Neural cell (in vitro differentiated cells): Measurements from ENCODE around the gene LTB4R2. TPM values are rescaled to one million over a fixed set of nuclear protein-coding genes. Genes with fewer than 3 reads are reported as not detected.

Experiments used
- H2AFZ ChIP-seq: fragments of 200-600, 300-800 bp; sonication (generic), shearing (Covaris generic); 2 replicates; pipeline ENCODE4 v1.6.0; 2014; ENCODE audit warnings: low read depth, mild to moderate bottlenecking, antibody characterized with exemption, low read length, moderate library complexity
- H3F3A ChIP-seq: fragments of 200-600 bp; shearing (Covaris generic); 2 replicates; pipeline ENCODE4 v1.6.1; 2016; ENCODE audit warnings: mild to moderate bottlenecking, moderate library complexity, mixed read lengths, antibody characterized with exemption, low read length; ENCODE audit not compliant: insufficient read depth, poor library complexity, severe bottlenecking
- H3K27ac ChIP-seq: fragments of 200-600, 300-800 bp; sonication (generic), shearing (Covaris generic); 2 replicates; pipeline ENCODE4 v1.5.1; 2014; ENCODE audit warnings: mild to moderate bottlenecking, low read length, moderate library complexity
- H3K27me3 ChIP-seq: fragments of 300-800, 200-600 bp; sonication (generic), shearing (Covaris generic); 2 replicates; pipeline ENCODE4 v1.6.0; 2014; ENCODE audit warnings: mild to moderate bottlenecking, low read depth, low read length, moderate library complexity; ENCODE audit not compliant: insufficient read depth
- H3K36me3 ChIP-seq: fragments of 300-800, 200-600 bp; sonication (generic), shearing (Covaris generic); 2 replicates; pipeline ENCODE4 v1.5.1; 2014; ENCODE audit warnings: mild to moderate bottlenecking, antibody characterized with exemption, low read length, moderate library complexity; ENCODE audit not compliant: insufficient read depth
- H3K4me2 ChIP-seq: fragments of 300-800, 200-600 bp; sonication (generic), shearing (Covaris generic); 2 replicates; pipeline ENCODE4 v1.6.0; 2014; ENCODE audit warnings: mild to moderate bottlenecking, low read length
- H3K4me3 ChIP-seq: fragments of 300-800, 200-600 bp; sonication (generic), shearing (Covaris generic); 2 replicates; pipeline ENCODE4 v1.5.1; 2014; ENCODE audit warnings: mild to moderate bottlenecking, low read length, moderate library complexity
- H3K79me2 ChIP-seq: fragments of 200-600 bp; shearing (Covaris generic); replicated peaks from 2 replicates; pipeline ENCODE4 v1.6.0; 2014; ENCODE audit warnings: mild to moderate bottlenecking, low read length, moderate library complexity; ENCODE audit not compliant: insufficient read depth
- H3K9ac ChIP-seq: fragments of 300-800, 200-600 bp; sonication (generic), shearing (Covaris generic); 2 replicates; pipeline ENCODE4 v1.6.1; 2016; ENCODE audit warnings: mild to moderate bottlenecking, low read length, mixed read lengths
- H3K9me2 ChIP-seq: fragments of 200-600 bp; shearing (Covaris generic); 2 replicates; pipeline ENCODE4 v1.6.1; 2016; ENCODE audit warnings: mild to moderate bottlenecking, low read length, mixed read lengths; ENCODE audit not compliant: insufficient read depth
- H3K9me3 ChIP-seq: fragments of 200-600, 300-800 bp; sonication (generic), shearing (Covaris generic); 2 replicates; pipeline ENCODE4 v1.6.1; 2016; ENCODE audit warnings: mild to moderate bottlenecking, mixed run types, low read length, moderate library complexity, mixed read lengths
- H4K20me1 ChIP-seq: fragments of 200-600 bp; shearing (Covaris generic); 2 replicates; pipeline ENCODE4 v1.6.1; 2016; ENCODE audit warnings: mild to moderate bottlenecking, mixed run types; ENCODE audit not compliant: insufficient read depth
- CTCF ChIP-seq: fragments of 450-650 bp; IDR thresholded peaks from 2 replicates; pipeline ENCODE4 v1.5.1; 2014; ENCODE audit warnings: antibody characterized with exemption, mild to moderate bottlenecking, moderate library complexity; ENCODE audit not compliant: poor library complexity, severe bottlenecking
- EP300 ChIP-seq: fragments of 450-650 bp; conservative IDR thresholded peaks from 2 replicates; pipeline ENCODE4 v1.6.1; 2014; ENCODE audit warnings: antibody characterized with exemption, mild to moderate bottlenecking, moderate library complexity; ENCODE audit not compliant: poor library complexity, severe bottlenecking
- EZH2 ChIP-seq: fragments of 200-600, 300-800 bp; shearing (Covaris generic), sonication (generic); IDR thresholded peaks from 2 replicates; pipeline ENCODE4 v1.6.1; 2014; ENCODE audit warnings: antibody characterized with exemption, low read length, borderline replicate concordance, mild to moderate bottlenecking; ENCODE audit not compliant: insufficient read depth, poor library complexity, severe bottlenecking
- MXI1 ChIP-seq: fragments of 450-650 bp; conservative IDR thresholded peaks from 2 replicates; pipeline ENCODE4 v1.6.1; 2014; ENCODE audit warnings: antibody characterized with exemption, mild to moderate bottlenecking; ENCODE audit not compliant: poor library complexity, severe bottlenecking
- POLR2AphosphoS5 ChIP-seq: IDR thresholded peaks from 2 replicates; pipeline ENCODE4 v1.6.1; 2012
- RAD21 ChIP-seq: fragments of 450-650 bp; conservative IDR thresholded peaks from 2 replicates; pipeline ENCODE4 v1.6.1; 2014; ENCODE audit warnings: antibody characterized with exemption, mild to moderate bottlenecking, moderate library complexity
- REST ChIP-seq: IDR thresholded peaks from 2 replicates; pipeline ENCODE4 v1.6.1; 2012; ENCODE audit warnings: borderline replicate concordance
- SMC3 ChIP-seq: fragments of 450-650 bp; conservative IDR thresholded peaks from 2 replicates; pipeline ENCODE4 v1.6.1; 2014; ENCODE audit warnings: antibody characterized with exemption, mild to moderate bottlenecking, moderate library complexity; ENCODE audit not compliant: poor library complexity
- TAF1 ChIP-seq: IDR thresholded peaks from 2 replicates; pipeline ENCODE4 v1.6.1; 2012; ENCODE audit warnings: low read depth
- polyA plus RNA-seq: library from polyadenylated mRNA; depleted of rRNA; stranded (reverse); fragments of >200 nt; gene quantifications from 2 replicates; pipeline ENCODE4 v1.2.3, GENCODE V29; 2014

LTB4R2 gene
- polyA plus RNA-seq, 1 donor from 2014 or later: 5.0 TPM

GRCh38 chr14:24348186-24348585 is 38.2 kb downstream of the LTB4R2 start:
- Histone ChIP-seq H3K9me3 (no peaks in the 10 kb centered on the region), H3K9ac (no peak overlapping the region), H3F3A (no peaks in the 10 kb centered on the region), H3K36me3 (no peaks in the 10 kb centered on the region), H3K4me3 (no peak overlapping the region), H3K27ac (no peak overlapping the region), H3K79me2 (no peaks in the 10 kb centered on the region), H3K27me3 (peaks cover 6% of the 10 kb centered on the region), H3K9me2 (no peaks in the 10 kb centered on the region), H3K4me2 (no peak overlapping the region), H4K20me1 (no peaks in the 10 kb centered on the region), H2AFZ (no peak overlapping the region)
- TF ChIP-seq POLR2AphosphoS5: no peak
- TF ChIP-seq MXI1: no peak
- TF ChIP-seq RAD21: no peak
- no peak for TF ChIP-seq TAF1
- TF ChIP-seq EP300: no peak
- no peak for TF ChIP-seq EZH2
- TF ChIP-seq REST: no peak
- no peak for TF ChIP-seq SMC3
- no peak for TF ChIP-seq CTCF

GRCh38 chr14:24349742-24350141 is 39.8 kb downstream of the LTB4R2 start:
- Histone ChIP-seq H2AFZ (no peak overlapping the region), H4K20me1 (no peaks in the 10 kb centered on the region), H3K79me2 (no peaks in the 10 kb centered on the region), H3K4me2 (no peak overlapping the region), H3K9me3 (no peaks in the 10 kb centered on the region), H3K27ac (no peak overlapping the region), H3K9me2 (no peaks in the 10 kb centered on the region), H3K9ac (no peak overlapping the region), H3K27me3 (peaks cover 6% of the 10 kb centered on the region), H3K36me3 (no peaks in the 10 kb centered on the region), H3K4me3 (no peak overlapping the region), H3F3A (no peaks in the 10 kb centered on the region)
- TF ChIP-seq MXI1: no peak
- TF ChIP-seq EP300: no peak
- no peak for TF ChIP-seq POLR2AphosphoS5
- TF ChIP-seq RAD21: no peak
- TF ChIP-seq EZH2: no peak
- no peak for TF ChIP-seq REST
- no peak for TF ChIP-seq SMC3
